ENCODE data around the gene GNG13. TPM values are rescaled to one million over a fixed set of nuclear protein-coding genes. Genes with fewer than 3 reads are reported as not detected.

GNG13 gene
- total RNA-seq, 1 experiment from 2014 or later, result not detected

- Histone ChIP-seq H4K91ac (ENCODE audit: insufficient read length, low read depth, low read length) (no peak overlapping the region), H2BK15ac (ENCODE audit: low read depth, low read length) (no peak overlapping the region), H2BK120ac (ENCODE audit: low read depth, low read length, poor library complexity, severe bottlenecking) (no peak overlapping the region), H3K4ac (ENCODE audit: low read depth, low read length) (no peak overlapping the region), H3K79me1 (ENCODE audit: insufficient read depth, low read depth, low read length, poor library complexity, severe bottlenecking) (no peaks in the 10 kb centered on the region), H4K8ac (replicated peaks; ENCODE audit: insufficient read length, low read depth, low read length) (no peak overlapping the region), H3K23me2 (ENCODE audit: insufficient read length, low read depth, low read length, poor library complexity, severe bottlenecking) (no peaks in the 10 kb centered on the region), H3K56ac (ENCODE audit: insufficient read length, low read depth, low read length) (no peak overlapping the region), H2BK12ac (ENCODE audit: insufficient read length, low read depth, low read length) (no peak overlapping the region), H2AFZ (ENCODE audit: low read length) (no peak overlapping the region), H2BK20ac (ENCODE audit: low read depth, low read length, poor library complexity, severe bottlenecking) (no peak overlapping the region), H3K9ac (ENCODE audit: extremely low read depth, insufficient read length, low read length) (no peak overlapping the region), H3K9me3 (ENCODE audit: control insufficient read depth, low read depth, low read length) (no peaks in the 10 kb centered on the region), H2AK5ac (ENCODE audit: insufficient read length, low read length) (no peak overlapping the region), H4K5ac (ENCODE audit: insufficient read length, low read depth, low read length) (no peak overlapping the region), H2BK5ac (ENCODE audit: insufficient read length, low read length) (no peak overlapping the region), H3K23ac (ENCODE audit: insufficient read length, low read depth, low read length) (no peak overlapping the region), H3K27ac (ENCODE audit: insufficient read length, low read depth, low read length) (no peak overlapping the region), H3K4me2 (ENCODE audit: insufficient read depth, insufficient read length, low read length) (no peak overlapping the region), H3K4me1 (ENCODE audit: insufficient read depth, low read length) (no peaks in the 10 kb centered on the region), H3K79me2 (ENCODE audit: insufficient read depth, low read length) (no peaks in the 10 kb centered on the region), H3K14ac (ENCODE audit: insufficient read depth, low read length) (no peak overlapping the region), H3K18ac (ENCODE audit: insufficient read length, low read depth, low read length) (no peak overlapping the region), H3K27me3 (ENCODE audit: insufficient read depth, low read length) (no peaks in the 10 kb centered on the region), H3T11ph (ENCODE audit: low read length) (no peak overlapping the region), H4K20me1 (ENCODE audit: control insufficient read depth, insufficient read depth, insufficient read length) (no peaks in the 10 kb centered on the region)
- 0 out of 3 replicates have a peak, but pooled peaks have one; percentile 2 for TF ChIP-seq CTCF (conservative IDR thresholded peaks at IDR 0.05)
- no CpG with 5 or more reads among the region's 27 CpGs for WGBS (ENCODE audit: extremely low coverage, insufficient read length, low lambda C conversion rate)
- H3K27ac Mint-ChIP-seq, result no peak overlapping the region
- H3K4me3 Mint-ChIP-seq, result no peak overlapping the region
- DNase-seq, result no peak
- H3K4me1 Mint-ChIP-seq, result no peaks in the 10 kb centered on the region
- peaks cover 0 to 10% (median 4%) of the 10 kb centered on the region in 3 experiments; a peak in 5 of 7 replicates for H3K36me3 Mint-ChIP-seq (ENCODE audit: insufficient read depth in 1 of 3, low read depth in 3 of 3)
- peaks cover 26% of the 10 kb centered on the region for H3K27me3 Mint-ChIP-seq (ENCODE audit: low read depth)
- H3K9me3 Mint-ChIP-seq, result peaks cover 13 to 16% of the 10 kb centered on the region in 2 experiments
Observed at GRCh38 chr16:831571-832413, 31.3 kb upstream of the GNG13 start.
